ENCODE measurements around the gene CLEC14A. TPM values are rescaled to one million over a fixed set of nuclear protein-coding genes. Genes with fewer than 3 reads are reported as not detected.

The CLEC14A gene, protein sequence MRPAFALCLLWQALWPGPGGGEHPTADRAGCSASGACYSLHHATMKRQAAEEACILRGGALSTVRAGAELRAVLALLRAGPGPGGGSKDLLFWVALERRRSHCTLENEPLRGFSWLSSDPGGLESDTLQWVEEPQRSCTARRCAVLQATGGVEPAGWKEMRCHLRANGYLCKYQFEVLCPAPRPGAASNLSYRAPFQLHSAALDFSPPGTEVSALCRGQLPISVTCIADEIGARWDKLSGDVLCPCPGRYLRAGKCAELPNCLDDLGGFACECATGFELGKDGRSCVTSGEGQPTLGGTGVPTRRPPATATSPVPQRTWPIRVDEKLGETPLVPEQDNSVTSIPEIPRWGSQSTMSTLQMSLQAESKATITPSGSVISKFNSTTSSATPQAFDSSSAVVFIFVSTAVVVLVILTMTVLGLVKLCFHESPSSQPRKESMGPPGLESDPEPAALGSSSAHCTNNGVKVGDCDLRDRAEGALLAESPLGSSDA
- 0.09 TPM for polyA plus RNA-seq (2013)

DNA sequence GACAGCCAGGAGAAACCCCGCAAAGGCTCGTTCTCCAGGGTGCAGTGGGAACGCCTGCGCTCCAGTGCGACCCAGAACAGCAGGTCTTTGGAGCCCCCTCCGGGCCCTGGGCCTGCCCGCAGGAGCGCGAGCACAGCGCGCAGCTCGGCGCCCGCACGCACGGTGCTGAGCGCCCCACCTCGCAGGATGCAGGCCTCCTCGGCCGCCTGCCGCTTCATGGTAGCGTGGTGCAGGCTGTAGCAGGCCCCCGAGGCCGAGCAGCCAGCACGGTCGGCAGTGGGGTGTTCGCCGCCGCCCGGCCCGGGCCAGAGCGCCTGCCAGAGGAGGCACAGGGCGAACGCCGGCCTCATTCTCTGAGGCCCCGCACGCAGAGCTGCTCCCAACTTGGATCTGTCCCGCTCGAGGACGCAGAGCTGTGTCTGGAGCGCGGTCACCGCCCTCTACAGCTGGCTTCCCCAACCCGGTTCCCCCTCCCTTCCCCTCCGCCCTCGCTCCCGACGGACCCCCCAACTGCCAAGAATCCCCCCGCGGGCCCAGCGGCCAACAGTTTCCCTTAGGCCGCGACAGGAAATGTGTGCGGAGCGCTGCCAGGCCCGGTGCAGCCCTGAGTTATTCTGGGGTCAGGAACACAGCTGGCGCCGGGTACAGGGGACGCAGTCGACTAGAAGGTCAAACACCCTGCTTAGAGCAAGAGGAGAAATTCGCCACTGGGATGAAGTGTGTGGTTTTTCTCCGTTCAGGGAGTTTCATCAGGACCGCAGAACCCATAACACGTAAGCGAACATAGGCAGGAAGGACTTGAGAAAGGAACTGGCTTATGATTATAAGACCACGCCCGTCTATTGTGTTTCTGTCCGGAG is at the start of gene CLEC14A:
CLEC14A (minus strand) TSS at position 421 of the 860 bp plus-strand sequence; CDS start at position 350, 71 bp downstream.
- DNase-seq: peak; percentile 67 to 87 (median 82)
- ChIA-PET POLR2A (no interaction called here), CTCF (interaction anchor here (0.7 kb wide), 1 partner anchor 23 kb away, joined by 3 read pairs; no protein-coding TSS in a partner anchor)
- no peaks in the 10 kb centered on the region for H3K36me3 ChIP-seq (ENCODE audit: control insufficient read depth in 4 of 4, insufficient read depth in 4 of 4, low read length in 3 of 4)
- peaks cover 0 to 2% (median 0%) of the 10 kb centered on the region in 5 experiments for H3K9me3 ChIP-seq (ENCODE audit: control extremely low read depth in 1 of 5, control insufficient read depth in 4 of 5, insufficient read depth in 2 of 5, low read depth in 1 of 5, low read length in 4 of 5)
- under 1% methylated on average over 61 of the region's 68 CpGs for WGBS (ENCODE audit: insufficient coverage)
- H3K27me3 ChIP-seq (replicated peaks in 2 of 5; ENCODE audit: control insufficient read depth in 4 of 5, insufficient read depth in 5 of 5, low read length in 4 of 5): peaks cover 0 to 37% (median 24%) of the 10 kb centered on the region in 5 experiments
- H3K4me3 ChIP-seq (ENCODE audit: control insufficient read depth in 1 of 7, extremely low read depth in 1 of 7, insufficient read depth in 4 of 7, low read depth in 2 of 7, low read length in 6 of 7): peak within 1 kb of the TSS; percentile 2 to 73 (median 57)
- no peak within 1 kb of the TSS for H3K27ac ChIP-seq (ENCODE audit: insufficient read depth in 1 of 2, low read depth in 1 of 2, low read length in 2 of 2, poor library complexity in 1 of 2, severe bottlenecking in 2 of 2)
- H3K4me1 ChIP-seq (ENCODE audit: control extremely low read depth in 1 of 4, control insufficient read depth in 4 of 4, insufficient read depth in 4 of 4, low read length in 3 of 4): peaks cover 5 to 22% (median 18%) of the 10 kb centered on the region in 4 experiments

DNA sequence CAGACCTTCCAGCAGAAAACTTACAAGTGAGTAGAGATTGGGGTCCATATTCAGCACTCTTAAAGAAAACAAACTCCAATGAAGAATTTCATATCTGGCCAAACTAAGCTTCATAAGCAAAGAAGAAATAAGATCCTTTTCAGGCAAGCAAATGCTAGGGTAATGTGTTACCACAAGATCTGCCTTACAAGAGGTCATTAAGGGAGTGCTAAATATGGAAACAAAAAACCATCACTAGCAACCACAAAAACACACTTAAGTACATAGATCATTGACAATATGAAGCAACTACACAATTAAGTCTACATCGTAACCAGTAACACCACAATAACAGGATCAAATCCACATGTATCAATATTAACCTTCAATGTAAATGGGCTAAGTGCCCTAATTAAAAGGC is 47.1 kb upstream of the CLEC14A start:
- H3K9me3 ChIP-seq (ENCODE audit: control extremely low read depth in 1 of 5, control insufficient read depth in 4 of 5, insufficient read depth in 2 of 5, low read depth in 1 of 5, low read length in 4 of 5): no peaks in the 10 kb centered on the region
- ChIA-PET CTCF (no interaction called here), POLR2A (no interaction called here)
- no peak for DNase-seq
- no peaks in the 10 kb centered on the region for H3K36me3 ChIP-seq (ENCODE audit: control insufficient read depth in 4 of 4, insufficient read depth in 4 of 4, low read length in 3 of 4)
- no peaks in the 10 kb centered on the region for H3K27me3 ChIP-seq (replicated peaks in 2 of 5; ENCODE audit: control insufficient read depth in 4 of 5, insufficient read depth in 5 of 5, low read length in 4 of 5)
- H3K27ac ChIP-seq (ENCODE audit: insufficient read depth in 1 of 2, low read depth in 1 of 2, low read length in 2 of 2, poor library complexity in 1 of 2, severe bottlenecking in 2 of 2): no peak overlapping the region
- H3K4me1 ChIP-seq (ENCODE audit: control extremely low read depth in 1 of 4, control insufficient read depth in 4 of 4, insufficient read depth in 4 of 4, low read length in 3 of 4): no peaks in the 10 kb centered on the region
- H3K4me3 ChIP-seq (ENCODE audit: control insufficient read depth in 1 of 7, extremely low read depth in 1 of 7, insufficient read depth in 4 of 7, low read depth in 2 of 7, low read length in 6 of 7): no peak overlapping the region
- no CpG with 5 or more reads among the region's 1 CpG for WGBS (ENCODE audit: insufficient coverage)

DNA sequence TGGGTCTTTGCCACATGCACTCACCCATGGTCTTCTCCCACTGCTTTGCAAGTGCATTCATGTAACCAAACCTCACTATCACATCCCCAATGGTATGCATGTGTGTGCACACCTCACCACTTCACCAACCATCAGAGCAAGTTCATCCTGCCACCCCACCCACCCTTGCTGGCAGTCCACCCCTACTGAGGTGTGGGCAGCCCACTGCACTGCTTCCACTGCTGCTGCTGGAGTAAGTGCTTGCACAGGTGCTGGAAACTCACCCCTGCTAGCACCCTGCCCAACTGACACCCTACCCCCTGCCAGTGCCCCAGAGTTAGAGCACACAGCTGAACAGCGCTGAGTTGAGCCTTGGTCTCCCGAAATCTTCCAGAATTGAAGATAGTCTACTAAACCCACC is 46.1 kb upstream of the CLEC14A start:
- ChIA-PET CTCF (no interaction called here), POLR2A (no interaction called here)
- Histone ChIP-seq H3K4me1 (ENCODE audit: control extremely low read depth in 1 of 4, control insufficient read depth in 4 of 4, insufficient read depth in 4 of 4, low read length in 3 of 4) (no peaks in the 10 kb centered on the region), H3K9me3 (ENCODE audit: control extremely low read depth in 1 of 5, control insufficient read depth in 4 of 5, insufficient read depth in 2 of 5, low read depth in 1 of 5, low read length in 4 of 5) (no peaks in the 10 kb centered on the region), H3K4me3 (ENCODE audit: control insufficient read depth in 1 of 7, extremely low read depth in 1 of 7, insufficient read depth in 4 of 7, low read depth in 2 of 7, low read length in 6 of 7) (no peak overlapping the region), H3K27ac (ENCODE audit: insufficient read depth in 1 of 2, low read depth in 1 of 2, low read length in 2 of 2, poor library complexity in 1 of 2, severe bottlenecking in 2 of 2) (no peak overlapping the region), H3K27me3 (replicated peaks in 2 of 5; ENCODE audit: control insufficient read depth in 4 of 5, insufficient read depth in 5 of 5, low read length in 4 of 5) (peaks cover 0 to 2% (median 0%) of the 10 kb centered on the region in 5 experiments), H3K36me3 (ENCODE audit: control insufficient read depth in 4 of 4, insufficient read depth in 4 of 4, low read length in 3 of 4) (no peaks in the 10 kb centered on the region)
- DNase-seq: no peak
- 100% methylated on average over 1 of the region's 2 CpGs for WGBS (ENCODE audit: insufficient coverage)

DNA sequence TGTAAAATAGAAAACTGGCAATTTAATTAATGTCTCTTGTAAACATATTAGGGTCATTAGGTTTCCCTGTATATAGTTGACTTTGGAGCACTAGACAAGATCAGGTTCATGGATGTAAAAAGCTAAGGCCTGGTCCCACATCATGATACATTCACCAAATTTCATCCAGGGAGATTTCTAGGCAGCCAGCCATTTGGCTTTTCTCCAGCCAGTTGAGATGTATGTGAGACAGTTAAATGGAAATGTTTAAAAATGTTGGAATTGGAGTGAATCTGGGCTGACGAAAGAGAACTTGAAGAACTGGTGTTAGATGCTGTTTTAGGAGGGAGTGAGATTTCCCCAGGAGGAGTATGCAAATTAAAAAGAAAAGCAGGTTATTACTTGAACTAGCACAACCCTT is 41.8 kb upstream of the CLEC14A start:
- H3K27me3 ChIP-seq (replicated peaks in 2 of 5; ENCODE audit: control insufficient read depth in 4 of 5, insufficient read depth in 5 of 5, low read length in 4 of 5): peaks cover 0 to 2% (median 0%) of the 10 kb centered on the region in 5 experiments
- H3K27ac ChIP-seq (ENCODE audit: insufficient read depth in 1 of 2, low read depth in 1 of 2, low read length in 2 of 2, poor library complexity in 1 of 2, severe bottlenecking in 2 of 2): no peak overlapping the region
- no peaks in the 10 kb centered on the region for H3K4me1 ChIP-seq (ENCODE audit: control extremely low read depth in 1 of 4, control insufficient read depth in 4 of 4, insufficient read depth in 4 of 4, low read length in 3 of 4)
- WGBS (ENCODE audit: insufficient coverage): 100% methylated on average over 1 of the region's 1 CpG
- H3K4me3 ChIP-seq (ENCODE audit: control insufficient read depth in 1 of 7, extremely low read depth in 1 of 7, insufficient read depth in 4 of 7, low read depth in 2 of 7, low read length in 6 of 7): no peak overlapping the region
- DNase-seq: no peak
- no peaks in the 10 kb centered on the region for H3K36me3 ChIP-seq (ENCODE audit: control insufficient read depth in 4 of 4, insufficient read depth in 4 of 4, low read length in 3 of 4)
- no peaks in the 10 kb centered on the region for H3K9me3 ChIP-seq (ENCODE audit: control extremely low read depth in 1 of 5, control insufficient read depth in 4 of 5, insufficient read depth in 2 of 5, low read depth in 1 of 5, low read length in 4 of 5)
- ChIA-PET CTCF (no interaction called here), POLR2A (no interaction called here)

DNA sequence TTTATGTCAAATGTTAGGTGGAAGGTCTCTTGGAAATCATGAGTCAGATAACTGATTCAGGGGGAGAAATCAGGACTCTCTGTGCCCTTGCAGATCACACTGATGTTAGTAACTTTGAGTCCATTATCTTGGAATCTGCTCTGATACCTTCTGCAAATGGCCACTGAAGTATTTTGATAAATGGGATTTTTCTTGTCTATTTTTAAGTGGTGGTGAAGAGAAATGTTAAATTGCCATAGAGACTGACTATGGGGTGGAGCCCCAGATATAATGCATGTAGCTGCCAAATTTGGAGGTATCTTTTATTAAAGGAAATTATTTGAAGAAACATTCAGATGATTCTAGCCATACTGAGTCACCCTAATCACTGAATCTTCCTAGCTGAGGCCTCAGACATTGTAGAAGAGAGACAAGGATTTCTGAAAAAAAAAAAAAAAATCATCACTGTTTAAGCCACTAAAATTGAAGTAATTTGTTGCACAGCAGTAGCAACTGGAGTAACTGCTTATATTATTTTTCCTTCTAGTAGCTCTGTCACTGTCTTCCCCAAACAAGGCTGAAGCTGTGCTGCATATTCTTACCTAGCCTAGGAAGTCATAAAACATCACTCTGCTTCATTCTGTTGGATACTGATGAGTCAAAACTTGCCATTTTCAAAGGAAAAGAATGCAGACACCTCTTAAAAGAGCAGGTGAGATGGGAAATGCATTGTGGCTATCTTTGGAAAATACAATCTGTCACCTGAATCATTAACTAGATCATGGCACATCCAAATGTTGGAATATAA is 36.0 kb upstream of the CLEC14A start:
- Histone ChIP-seq H3K4me1 (ENCODE audit: control extremely low read depth in 1 of 4, control insufficient read depth in 4 of 4, insufficient read depth in 4 of 4, low read length in 3 of 4) (no peaks in the 10 kb centered on the region), H3K27me3 (replicated peaks in 2 of 5; ENCODE audit: control insufficient read depth in 4 of 5, insufficient read depth in 5 of 5, low read length in 4 of 5) (no peaks in the 10 kb centered on the region), H3K36me3 (ENCODE audit: control insufficient read depth in 4 of 4, insufficient read depth in 4 of 4, low read length in 3 of 4) (no peaks in the 10 kb centered on the region), H3K27ac (ENCODE audit: insufficient read depth in 1 of 2, low read depth in 1 of 2, low read length in 2 of 2, poor library complexity in 1 of 2, severe bottlenecking in 2 of 2) (no peak overlapping the region), H3K4me3 (ENCODE audit: control insufficient read depth in 1 of 7, extremely low read depth in 1 of 7, insufficient read depth in 4 of 7, low read depth in 2 of 7, low read length in 6 of 7) (no peak overlapping the region), H3K9me3 (ENCODE audit: control extremely low read depth in 1 of 5, control insufficient read depth in 4 of 5, insufficient read depth in 2 of 5, low read depth in 1 of 5, low read length in 4 of 5) (no peaks in the 10 kb centered on the region)
- DNase-seq: no peak
- ChIA-PET CTCF (no interaction called here), POLR2A (no interaction called here)

DNA sequence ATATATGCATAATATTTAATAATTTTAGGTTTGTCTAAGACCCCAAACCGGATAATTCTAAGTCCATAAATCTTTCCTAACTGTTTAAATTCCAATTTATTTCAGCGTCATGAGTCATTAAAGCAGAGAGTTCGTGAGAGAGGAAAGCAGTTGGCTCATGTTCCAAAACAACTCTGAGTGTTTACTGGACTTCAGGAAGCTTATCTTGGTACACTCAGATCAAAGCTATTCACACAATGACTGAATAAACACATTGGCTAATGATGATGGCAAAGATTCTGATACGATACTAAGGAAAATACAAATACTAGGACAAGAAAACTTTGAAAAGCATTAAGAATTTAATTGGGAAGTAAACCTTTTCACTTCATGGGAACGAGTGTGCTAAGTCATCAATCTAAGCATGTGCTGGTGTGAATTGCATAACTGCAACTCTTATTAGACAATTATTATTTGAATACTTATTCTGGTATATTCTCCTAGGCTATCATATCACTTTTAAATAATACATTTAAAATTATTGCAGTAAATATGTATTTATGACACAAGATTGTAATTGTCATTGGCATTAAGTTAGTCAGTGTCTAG is 34.8 kb upstream of the CLEC14A start:
- ChIA-PET CTCF (no interaction called here), POLR2A (no interaction called here)
- WGBS (ENCODE audit: insufficient coverage): 71% methylated on average over 3 of the region's 5 CpGs
- no peaks in the 10 kb centered on the region for H3K36me3 ChIP-seq (ENCODE audit: control insufficient read depth in 4 of 4, insufficient read depth in 4 of 4, low read length in 3 of 4)
- no peak for DNase-seq
- no peaks in the 10 kb centered on the region for H3K9me3 ChIP-seq (ENCODE audit: control extremely low read depth in 1 of 5, control insufficient read depth in 4 of 5, insufficient read depth in 2 of 5, low read depth in 1 of 5, low read length in 4 of 5)
- H3K4me3 ChIP-seq (ENCODE audit: control insufficient read depth in 1 of 7, extremely low read depth in 1 of 7, insufficient read depth in 4 of 7, low read depth in 2 of 7, low read length in 6 of 7): no peak overlapping the region
- H3K27me3 ChIP-seq (replicated peaks in 2 of 5; ENCODE audit: control insufficient read depth in 4 of 5, insufficient read depth in 5 of 5, low read length in 4 of 5): no peaks in the 10 kb centered on the region
- no peaks in the 10 kb centered on the region for H3K4me1 ChIP-seq (ENCODE audit: control extremely low read depth in 1 of 4, control insufficient read depth in 4 of 4, insufficient read depth in 4 of 4, low read length in 3 of 4)
- no peak overlapping the region for H3K27ac ChIP-seq (ENCODE audit: insufficient read depth in 1 of 2, low read depth in 1 of 2, low read length in 2 of 2, poor library complexity in 1 of 2, severe bottlenecking in 2 of 2)

Data from common myeloid progenitor, CD34-positive (primary cell).